SK-N-SH treated with all-trans-retinoic acid at 6 μM for 48 hours (cell line): ENCODE data around the gene RFX4.

Experiments used
- CREB5 ChIP-seq: fragments of 250-450 bp; sonication (Bioruptor Pico); IDR thresholded peaks from 2 replicates; pipeline ENCODE4 v1.5.1; 2020; ENCODE audit warnings: low read depth, mild to moderate bottlenecking, moderate library complexity
- ISL1 ChIP-seq: fragments of 250-450 bp; sonication (Bioruptor Pico); IDR thresholded peaks from 2 replicates; pipeline ENCODE4 v2.1.2; 2022; ENCODE audit warnings: mild to moderate bottlenecking, moderate library complexity
- RARB ChIP-seq: fragments of 250-450 bp; sonication (Bioruptor Pico); IDR thresholded peaks from 2 replicates; pipeline ENCODE4 v1.8.0; 2021; ENCODE audit warnings: mild to moderate bottlenecking, moderate library complexity

DNA sequence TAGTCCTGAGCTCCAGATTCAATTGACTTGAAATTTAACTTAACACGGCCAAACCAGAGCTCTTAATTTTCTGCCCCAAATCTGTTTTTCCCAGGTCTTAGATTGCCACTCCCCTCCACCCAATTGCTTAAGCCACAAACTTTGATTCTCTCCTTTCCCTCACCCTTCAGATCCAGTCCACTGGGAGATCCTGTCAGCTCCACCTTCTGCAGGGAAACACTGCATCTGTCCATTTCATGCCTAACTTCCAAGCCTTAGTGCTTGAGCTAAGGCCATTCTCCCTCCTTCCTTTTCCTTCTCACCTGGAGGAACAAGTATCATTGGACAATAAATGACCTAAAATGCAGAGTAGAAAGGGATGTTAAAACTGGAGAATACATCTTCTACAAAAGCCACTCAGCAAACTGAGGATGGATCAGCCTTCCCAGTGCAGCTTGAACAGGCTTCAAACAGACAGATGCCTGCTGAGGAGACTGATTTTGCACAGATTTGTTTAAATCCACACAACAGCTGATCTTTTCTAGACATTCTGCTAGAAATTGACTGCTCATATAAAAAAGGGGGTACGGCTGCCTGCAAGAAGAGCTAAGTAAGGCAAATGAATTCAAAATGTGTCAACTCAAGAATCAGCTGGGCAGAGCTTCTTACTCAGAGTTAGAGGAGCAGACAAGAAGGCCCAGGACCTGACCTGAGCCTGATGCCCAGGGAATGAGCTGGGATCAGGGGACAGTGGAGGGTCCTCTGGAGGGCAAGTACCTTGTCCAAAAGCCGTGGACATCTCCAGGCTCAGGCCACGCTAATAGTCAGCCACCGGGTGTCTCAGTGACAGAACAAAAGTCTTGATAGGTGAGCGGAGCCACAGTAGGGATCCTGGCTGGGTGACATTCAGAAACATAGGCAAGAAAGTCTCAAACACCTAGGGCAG lies 110.4 kb downstream of the RFX4 start:
- TF ChIP-seq CREB5 (CRISPR knock-in tag) (no peak), ISL1 (no peak), RARB (CRISPR knock-in tag) (no peak)
